Measurements from ENCODE around the gene PAX5. TPM values are rescaled to one million over a fixed set of nuclear protein-coding genes. Genes with fewer than 3 reads are reported as not detected.

The PAX5 gene
- total RNA-seq, 1 experiment from 2014 or later = 0.39 TPM

DNA sequence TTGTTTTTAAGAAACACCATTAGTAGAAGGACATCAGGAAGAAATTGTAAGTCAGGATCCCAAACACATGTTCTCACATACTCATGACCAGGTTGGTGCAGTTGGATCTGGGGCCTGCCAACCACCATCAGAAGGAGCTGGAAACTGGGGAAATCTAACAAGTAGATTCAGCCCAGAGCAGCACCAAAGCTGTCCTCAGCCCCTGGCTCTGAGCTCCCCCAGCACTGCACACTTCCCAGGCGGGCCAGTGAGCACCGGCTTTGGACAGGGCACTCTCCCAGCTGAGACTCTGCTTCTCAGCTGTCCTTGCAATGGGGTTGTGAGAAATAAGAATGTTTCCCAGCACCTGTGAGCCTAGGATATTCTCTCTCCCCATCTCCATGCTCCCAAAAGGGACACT is 162.5 kb downstream of the PAX5 start:
- H2BK12ac ChIP-seq (ENCODE audit: insufficient read length, low read depth, low read length) = no peak overlapping the region
- H3K9me3 ChIP-seq (ENCODE audit: control insufficient read depth, low read depth, low read length) = peaks cover 5% of the 10 kb centered on the region
- H3K36me3 Mint-ChIP-seq (ENCODE audit: insufficient read depth in 1 of 3, low read depth in 3 of 3) = peaks cover 0 to 7% (median 3%) of the 10 kb centered on the region in 3 experiments; a peak in 4 of 7 replicates
- peaks cover 9 to 20% of the 10 kb centered on the region in 2 experiments for H3K4me1 Mint-ChIP-seq
- no peaks in the 10 kb centered on the region for H3K79me2 ChIP-seq (ENCODE audit: insufficient read depth, low read length)
- peaks cover 2% of the 10 kb centered on the region; the same call in 1 of the 2 replicates for H3K27me3 ChIP-seq (ENCODE audit: insufficient read depth, low read length)
- no peaks in the 10 kb centered on the region for H3K23me2 ChIP-seq (ENCODE audit: insufficient read length, low read depth, low read length, poor library complexity, severe bottlenecking)
- no peak overlapping the region for H3K4me2 ChIP-seq (ENCODE audit: insufficient read depth, insufficient read length, low read length)
- no peak overlapping the region for H3K27ac ChIP-seq (ENCODE audit: insufficient read length, low read depth, low read length)
- peaks cover 40% of the 10 kb centered on the region for H3K27me3 Mint-ChIP-seq (ENCODE audit: low read depth)
- H3K4ac ChIP-seq (ENCODE audit: low read depth, low read length) = no peak overlapping the region
- H2BK15ac ChIP-seq (ENCODE audit: low read depth, low read length) = no peak overlapping the region
- no peak overlapping the region for H3K27ac Mint-ChIP-seq
- H2AFZ ChIP-seq (ENCODE audit: low read length) = no peak overlapping the region
- H2AK5ac ChIP-seq (ENCODE audit: insufficient read length, low read length) = no peak overlapping the region
- no peak overlapping the region for H2BK120ac ChIP-seq (ENCODE audit: low read depth, low read length, poor library complexity, severe bottlenecking)
- no peak overlapping the region for H3K4me3 Mint-ChIP-seq
- H3K56ac ChIP-seq (ENCODE audit: insufficient read length, low read depth, low read length) = no peak overlapping the region
- H4K5ac ChIP-seq (ENCODE audit: insufficient read length, low read depth, low read length) = no peak overlapping the region
- no peak for DNase-seq
- no CpG with 5 or more reads among the region's 2 CpGs for WGBS (ENCODE audit: extremely low coverage, insufficient read length, low lambda C conversion rate)
- no peak overlapping the region for H2BK20ac ChIP-seq (ENCODE audit: low read depth, low read length, poor library complexity, severe bottlenecking)
- no peak overlapping the region for H3K18ac ChIP-seq (ENCODE audit: insufficient read length, low read depth, low read length)
- no peaks in the 10 kb centered on the region for H4K20me1 ChIP-seq (ENCODE audit: control insufficient read depth, insufficient read depth, insufficient read length)
- H3K4me1 ChIP-seq (ENCODE audit: insufficient read depth, low read length) = no peaks in the 10 kb centered on the region
- no peak overlapping the region for H3K9ac ChIP-seq (ENCODE audit: extremely low read depth, insufficient read length, low read length)
- no peak overlapping the region for H3T11ph ChIP-seq (ENCODE audit: low read length)
- no peak overlapping the region for H4K8ac ChIP-seq (replicated peaks; ENCODE audit: insufficient read length, low read depth, low read length)
- no peaks in the 10 kb centered on the region for H3K79me1 ChIP-seq (ENCODE audit: insufficient read depth, low read depth, low read length, poor library complexity, severe bottlenecking)
- no peak overlapping the region for H3K23ac ChIP-seq (ENCODE audit: insufficient read length, low read depth, low read length)
- no peak overlapping the region for H3K14ac ChIP-seq (ENCODE audit: insufficient read depth, low read length)
- TF ChIP-seq, protein P1, sequence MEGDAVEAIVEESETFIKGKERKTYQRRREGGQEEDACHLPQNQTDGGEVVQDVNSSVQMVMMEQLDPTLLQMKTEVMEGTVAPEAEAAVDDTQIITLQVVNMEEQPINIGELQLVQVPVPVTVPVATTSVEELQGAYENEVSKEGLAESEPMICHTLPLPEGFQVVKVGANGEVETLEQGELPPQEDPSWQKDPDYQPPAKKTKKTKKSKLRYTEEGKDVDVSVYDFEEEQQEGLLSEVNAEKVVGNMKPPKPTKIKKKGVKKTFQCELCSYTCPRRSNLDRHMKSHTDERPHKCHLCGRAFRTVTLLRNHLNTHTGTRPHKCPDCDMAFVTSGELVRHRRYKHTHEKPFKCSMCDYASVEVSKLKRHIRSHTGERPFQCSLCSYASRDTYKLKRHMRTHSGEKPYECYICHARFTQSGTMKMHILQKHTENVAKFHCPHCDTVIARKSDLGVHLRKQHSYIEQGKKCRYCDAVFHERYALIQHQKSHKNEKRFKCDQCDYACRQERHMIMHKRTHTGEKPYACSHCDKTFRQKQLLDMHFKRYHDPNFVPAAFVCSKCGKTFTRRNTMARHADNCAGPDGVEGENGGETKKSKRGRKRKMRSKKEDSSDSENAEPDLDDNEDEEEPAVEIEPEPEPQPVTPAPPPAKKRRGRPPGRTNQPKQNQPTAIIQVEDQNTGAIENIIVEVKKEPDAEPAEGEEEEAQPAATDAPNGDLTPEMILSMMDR (conservative IDR thresholded peaks at IDR 0.05) = no peak
- H4K91ac ChIP-seq (ENCODE audit: insufficient read length, low read depth, low read length) = no peak overlapping the region
- peaks cover 7 to 11% of the 10 kb centered on the region in 2 experiments for H3K9me3 Mint-ChIP-seq
- H2BK5ac ChIP-seq (ENCODE audit: insufficient read length, low read length) = no peak overlapping the region
